ENCODE data around the gene SYCP3.

DNA sequence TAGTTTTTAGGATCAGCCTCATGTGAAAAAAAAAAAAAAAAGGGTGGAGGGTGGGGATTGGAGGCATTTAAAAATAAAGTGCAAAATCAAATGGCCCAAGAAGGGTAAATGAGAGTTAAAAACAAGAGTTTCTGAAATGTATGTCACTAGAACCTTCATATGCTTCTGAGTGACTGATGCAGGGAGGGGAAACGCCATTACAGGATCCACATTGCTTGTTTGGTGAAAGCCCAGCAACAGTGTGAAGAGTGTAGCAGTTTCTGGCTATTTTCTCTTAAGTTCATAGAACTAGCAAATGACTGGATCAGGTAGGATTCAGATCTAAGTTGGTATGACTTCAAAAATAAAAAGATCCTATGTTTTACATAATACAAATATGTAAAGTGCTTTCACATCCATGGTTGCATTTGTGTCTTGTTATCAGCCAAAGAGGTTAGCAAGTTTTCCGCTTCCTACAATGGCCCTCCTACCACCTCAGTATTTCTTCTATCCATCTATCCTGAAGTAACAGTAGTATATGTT, 38.9 kb downstream of the SYCP3 start:
- TF ChIP-seq, protein P1, sequence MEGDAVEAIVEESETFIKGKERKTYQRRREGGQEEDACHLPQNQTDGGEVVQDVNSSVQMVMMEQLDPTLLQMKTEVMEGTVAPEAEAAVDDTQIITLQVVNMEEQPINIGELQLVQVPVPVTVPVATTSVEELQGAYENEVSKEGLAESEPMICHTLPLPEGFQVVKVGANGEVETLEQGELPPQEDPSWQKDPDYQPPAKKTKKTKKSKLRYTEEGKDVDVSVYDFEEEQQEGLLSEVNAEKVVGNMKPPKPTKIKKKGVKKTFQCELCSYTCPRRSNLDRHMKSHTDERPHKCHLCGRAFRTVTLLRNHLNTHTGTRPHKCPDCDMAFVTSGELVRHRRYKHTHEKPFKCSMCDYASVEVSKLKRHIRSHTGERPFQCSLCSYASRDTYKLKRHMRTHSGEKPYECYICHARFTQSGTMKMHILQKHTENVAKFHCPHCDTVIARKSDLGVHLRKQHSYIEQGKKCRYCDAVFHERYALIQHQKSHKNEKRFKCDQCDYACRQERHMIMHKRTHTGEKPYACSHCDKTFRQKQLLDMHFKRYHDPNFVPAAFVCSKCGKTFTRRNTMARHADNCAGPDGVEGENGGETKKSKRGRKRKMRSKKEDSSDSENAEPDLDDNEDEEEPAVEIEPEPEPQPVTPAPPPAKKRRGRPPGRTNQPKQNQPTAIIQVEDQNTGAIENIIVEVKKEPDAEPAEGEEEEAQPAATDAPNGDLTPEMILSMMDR (IDR thresholded peaks at IDR 0.05), result no peak
- TF ChIP-seq EZH2 (IDR thresholded peaks at IDR 0.05), result no peak
- no peak for TF ChIP-seq EZH2phosphoT487 (IDR thresholded peaks at IDR 0.05)
